Measurements from ENCODE around the gene CIDEA.
"Not testable (repeated sequence)": the region's sequence is repeated elsewhere in the genome, so short reads cannot be mapped to it uniquely, and the experiment has no call there.

The CIDEA gene, protein sequence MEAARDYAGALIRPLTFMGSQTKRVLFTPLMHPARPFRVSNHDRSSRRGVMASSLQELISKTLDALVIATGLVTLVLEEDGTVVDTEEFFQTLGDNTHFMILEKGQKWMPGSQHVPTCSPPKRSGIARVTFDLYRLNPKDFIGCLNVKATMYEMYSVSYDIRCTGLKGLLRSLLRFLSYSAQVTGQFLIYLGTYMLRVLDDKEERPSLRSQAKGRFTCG

GRCh38 chr18:12254136-12254819, at the start of gene CIDEA:
Gene CIDEA, plus strand, starts transcription at chr18:12254361. Its CDS starts 23 bp downstream, at chr18:12254384.
- DNase-seq (ENCODE audit: low read depth in 2 of 2, low spot score in 1 of 2) = no peak

- DNase-seq (ENCODE audit: low read depth in 2 of 2, low spot score in 1 of 2) = not testable (repeated sequence)
Observed at GRCh38 chr18:12208296-12209153, 45.6 kb upstream of the CIDEA start.

DNA sequence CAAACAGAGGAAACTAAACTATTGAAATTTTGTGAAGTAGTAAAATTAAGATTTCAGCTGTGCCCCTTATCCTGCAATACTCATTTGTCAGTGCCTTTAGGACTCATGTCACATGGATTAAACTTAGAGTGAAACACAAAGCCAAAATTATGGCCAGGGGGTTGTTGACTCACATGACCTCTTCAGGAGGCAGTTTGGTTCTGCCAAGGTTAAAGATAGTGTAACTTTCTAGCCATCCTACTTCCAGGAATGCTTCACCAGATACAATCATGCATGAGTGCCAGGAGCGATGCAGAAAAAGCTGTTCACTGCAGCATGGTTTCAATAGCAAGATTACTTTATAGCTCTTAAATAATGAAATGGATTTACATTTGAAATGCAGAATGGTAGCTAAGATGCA, 41.9 kb upstream of the CIDEA start:
- not testable (repeated sequence) for DNase-seq (ENCODE audit: low read depth in 2 of 2, low spot score in 1 of 2)

GRCh38 chr18:12214296-12215005, 39.7 kb upstream of the CIDEA start:
- DNase-seq (ENCODE audit: low read depth in 2 of 2, low spot score in 1 of 2) = not testable (repeated sequence)

GRCh38 chr18:12216471-12216870, 37.7 kb upstream of the CIDEA start:
- not testable (repeated sequence) for DNase-seq (ENCODE audit: low read depth in 2 of 2, low spot score in 1 of 2)

- DNase-seq (ENCODE audit: low read depth in 2 of 2, low spot score in 1 of 2) = not testable (repeated sequence)
Observed at GRCh38 chr18:12218603-12219002, 35.6 kb upstream of the CIDEA start.

- DNase-seq (ENCODE audit: low read depth in 2 of 2, low spot score in 1 of 2) = not testable (repeated sequence)
Observed at GRCh38 chr18:12222041-12222440, 32.1 kb upstream of the CIDEA start.

- DNase-seq (ENCODE audit: low read depth in 2 of 2, low spot score in 1 of 2) = not testable (repeated sequence)
Observed at GRCh38 chr18:12223326-12223725, 30.8 kb upstream of the CIDEA start.

GRCh38 chr18:12226807-12227206, 27.4 kb upstream of the CIDEA start:
- not testable (repeated sequence) for DNase-seq (ENCODE audit: low read depth in 2 of 2, low spot score in 1 of 2)

GRCh38 chr18:12227399-12228186, 26.6 kb upstream of the CIDEA start:
- not testable (repeated sequence) for DNase-seq (ENCODE audit: low read depth in 2 of 2, low spot score in 1 of 2)

GRCh38 chr18:12228308-12228707, 25.9 kb upstream of the CIDEA start:
- DNase-seq (ENCODE audit: low read depth in 2 of 2, low spot score in 1 of 2) = not testable (repeated sequence)

GRCh38 chr18:12230561-12230960, 23.6 kb upstream of the CIDEA start:
- DNase-seq (ENCODE audit: low read depth in 2 of 2, low spot score in 1 of 2) = not testable (repeated sequence)

DNA sequence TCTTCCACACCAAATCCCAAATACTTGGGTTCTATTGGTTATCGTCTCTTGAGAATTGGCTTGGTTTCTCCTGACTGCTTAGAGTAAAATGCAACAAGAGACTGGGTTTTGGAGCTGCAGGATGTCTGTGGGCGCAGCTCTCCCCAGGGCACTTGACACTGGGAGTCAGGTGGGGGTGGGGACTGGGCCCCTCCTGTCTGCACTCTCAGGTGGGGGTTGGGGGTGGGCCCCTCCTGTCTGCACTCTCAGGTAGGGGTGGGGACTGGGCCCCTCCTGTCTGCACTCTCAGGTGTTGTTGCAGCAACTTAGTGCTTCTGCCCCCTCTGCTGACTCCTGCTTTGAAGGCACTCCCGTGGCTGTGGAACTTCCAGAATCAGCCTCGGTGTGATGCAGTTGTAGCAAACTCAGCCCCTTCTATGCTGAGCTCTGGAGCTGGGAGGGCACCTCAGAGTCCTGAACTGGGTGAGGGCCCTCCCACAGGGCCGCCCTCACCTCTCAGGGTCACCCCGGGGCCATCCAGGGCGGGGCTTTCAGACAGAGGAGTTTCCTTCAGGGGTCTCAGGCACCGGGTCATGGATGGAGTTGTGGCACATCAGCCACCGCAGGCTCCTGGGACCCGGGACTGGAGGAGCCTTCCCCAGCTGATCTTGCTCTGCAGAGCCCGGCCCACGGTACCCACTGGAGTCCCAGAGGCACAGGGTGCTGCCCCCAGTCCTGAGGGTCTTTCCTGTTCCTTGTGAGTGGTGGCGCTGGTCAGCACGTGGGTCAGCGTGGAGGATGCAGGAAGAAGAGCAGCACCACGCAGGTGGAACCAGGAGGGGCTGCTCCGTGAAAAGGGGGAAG, 22.9 kb upstream of the CIDEA start:
- DNase-seq (ENCODE audit: low read depth in 2 of 2, low spot score in 1 of 2) = no peak

DNA sequence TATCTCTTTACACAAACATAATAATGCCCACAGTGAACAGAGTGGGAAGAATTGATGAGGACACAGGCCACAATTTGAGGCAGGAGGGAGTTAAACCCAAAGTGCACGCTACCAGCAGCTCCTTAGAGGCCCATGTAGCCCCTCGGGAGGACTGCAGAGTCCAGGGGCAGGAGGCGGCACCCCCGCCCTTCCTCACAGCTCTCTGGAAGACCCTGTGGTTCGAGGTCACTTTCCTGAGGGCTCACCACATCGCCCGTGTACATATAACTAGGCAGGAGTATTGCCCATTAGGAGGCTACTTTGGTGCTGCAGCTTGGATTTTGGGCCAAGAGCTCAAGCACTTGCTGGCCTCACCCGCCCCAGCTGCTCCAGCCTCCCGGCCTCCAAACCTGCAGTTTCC, 22.2 kb upstream of the CIDEA start:
- no peak for DNase-seq (ENCODE audit: low read depth in 2 of 2, low spot score in 1 of 2)

GRCh38 chr18:12233378-12233777, 20.8 kb upstream of the CIDEA start:
- DNase-seq (ENCODE audit: low read depth in 2 of 2, low spot score in 1 of 2) = no peak

DNA sequence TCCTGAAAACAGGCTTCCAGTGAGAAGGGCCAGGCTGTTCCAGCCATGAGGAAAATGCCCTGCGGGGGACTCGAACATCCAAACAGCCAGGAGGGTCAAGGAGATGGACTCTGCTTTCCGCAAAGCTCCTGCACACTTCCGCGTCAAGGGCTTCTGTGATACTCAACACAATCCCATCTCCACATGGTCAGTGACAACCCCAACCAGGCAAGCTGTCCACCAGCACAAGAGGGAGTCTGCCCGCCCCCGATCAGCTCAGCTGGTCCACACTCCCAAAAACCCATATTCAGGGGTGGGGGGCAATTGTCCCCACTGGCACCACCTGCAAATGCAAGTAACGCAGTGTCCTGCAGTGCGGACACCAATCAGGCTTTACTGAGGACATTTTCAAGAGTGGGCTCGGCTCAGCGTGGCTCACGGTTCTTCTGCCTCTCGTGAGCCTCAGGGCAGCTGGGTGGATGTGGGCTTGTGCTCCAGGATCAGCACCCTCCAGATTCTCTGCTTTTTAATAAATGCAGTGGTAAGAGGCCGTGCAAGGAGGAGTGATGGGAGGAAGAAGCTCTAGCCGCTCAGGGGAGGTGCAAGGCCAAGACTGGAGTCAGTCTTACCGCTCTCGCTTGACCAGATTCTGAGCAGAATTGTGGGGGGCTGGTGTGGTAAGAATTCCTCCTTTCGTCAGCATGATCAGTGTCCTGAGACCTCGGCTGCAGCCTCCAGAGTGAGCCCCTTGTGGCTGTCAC, 19.5 kb upstream of the CIDEA start:
- DNase-seq (ENCODE audit: low read depth in 2 of 2, low spot score in 1 of 2) = no peak

DNA sequence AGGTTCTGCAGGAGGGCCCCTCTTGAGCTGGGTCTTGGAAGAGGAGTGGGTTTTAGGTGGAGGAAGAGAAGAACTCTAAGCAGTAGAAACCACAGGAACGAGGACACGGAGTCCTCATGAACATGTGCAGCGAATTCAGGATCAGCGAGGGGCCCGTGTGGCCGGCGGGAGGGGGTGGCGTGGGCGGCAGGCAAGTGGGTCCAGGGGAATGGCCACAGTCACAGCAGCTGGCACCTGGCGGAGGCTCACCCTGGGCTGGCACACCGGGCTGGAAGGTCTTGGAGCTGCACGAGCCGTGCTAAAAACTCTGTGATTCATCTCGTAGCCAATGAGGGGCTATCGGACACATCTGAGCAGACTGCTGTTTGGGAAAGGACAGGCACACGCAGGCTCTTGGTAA, 18.0 kb upstream of the CIDEA start:
- DNase-seq (ENCODE audit: low read depth in 2 of 2, low spot score in 1 of 2) = no peak

DNA sequence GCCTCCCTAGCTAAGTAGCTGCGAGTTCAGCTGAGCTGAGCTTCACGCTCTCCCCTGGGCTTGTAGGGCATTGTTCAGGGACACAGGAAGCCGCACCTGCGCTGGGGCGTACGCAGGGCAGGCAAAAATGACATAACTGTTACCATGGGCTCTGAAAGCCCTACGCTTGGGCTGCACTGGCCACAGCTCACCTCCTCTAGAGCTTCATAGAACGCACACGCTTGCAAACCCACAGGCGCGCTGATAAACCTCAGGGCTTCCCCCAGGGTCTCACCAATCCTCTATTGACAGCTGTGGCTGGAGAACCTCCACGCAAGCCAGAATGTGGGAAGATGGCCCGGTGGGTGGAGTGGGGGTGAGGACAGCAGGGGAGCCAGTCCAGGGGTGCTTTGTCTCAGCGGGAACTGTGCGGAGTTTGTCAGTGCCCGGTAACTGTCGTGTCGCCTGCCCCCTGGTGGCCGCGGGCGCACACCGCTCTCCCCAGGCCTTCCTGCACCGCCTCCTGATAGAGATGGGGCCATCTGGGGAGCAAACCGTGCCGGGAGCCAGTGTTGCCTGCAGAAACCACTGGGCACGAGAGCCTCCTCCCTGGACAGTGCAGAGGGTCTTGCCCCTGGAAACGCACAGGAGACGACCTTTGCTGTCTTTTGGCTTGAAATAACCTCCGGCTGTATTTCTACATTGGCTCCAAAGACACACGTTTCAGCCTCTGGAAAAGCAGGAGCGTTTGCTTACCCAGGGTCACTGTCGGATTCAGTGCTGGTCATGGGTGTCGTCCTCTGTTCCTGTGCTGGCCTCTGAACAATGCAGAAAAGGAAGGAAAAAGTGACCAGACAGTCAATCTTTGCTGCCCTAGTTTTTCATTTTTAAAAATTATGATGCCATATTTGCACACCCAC, 17.0 kb upstream of the CIDEA start:
- DNase-seq (ENCODE audit: low read depth in 2 of 2, low spot score in 1 of 2) = peak; percentile 10 to 31

Data from stimulated activated CD8-positive, alpha-beta memory T cell treated with anti-CD3 and anti-CD28 coated beads, Interleukin-4, amount 100 ng/mL, for 4 hours (primary cell).